Activated CD4-positive, alpha-beta T cell treated with anti-CD3 and anti-CD28 coated beads, Interleukin-2, amount 50 U/mL, for 48 hours (primary cell): ENCODE measurements around the gene VSIG4.
"Not testable (repeated sequence)": the region's sequence is repeated elsewhere in the genome, so short reads cannot be mapped to it uniquely, and the experiment has no call there.

Experiments used
- DNase-seq, 2 experiments: peaks; one replicate each; pipeline ENCODE4 v3.0.0-alpha.2; 2020

VSIG4 gene, protein sequence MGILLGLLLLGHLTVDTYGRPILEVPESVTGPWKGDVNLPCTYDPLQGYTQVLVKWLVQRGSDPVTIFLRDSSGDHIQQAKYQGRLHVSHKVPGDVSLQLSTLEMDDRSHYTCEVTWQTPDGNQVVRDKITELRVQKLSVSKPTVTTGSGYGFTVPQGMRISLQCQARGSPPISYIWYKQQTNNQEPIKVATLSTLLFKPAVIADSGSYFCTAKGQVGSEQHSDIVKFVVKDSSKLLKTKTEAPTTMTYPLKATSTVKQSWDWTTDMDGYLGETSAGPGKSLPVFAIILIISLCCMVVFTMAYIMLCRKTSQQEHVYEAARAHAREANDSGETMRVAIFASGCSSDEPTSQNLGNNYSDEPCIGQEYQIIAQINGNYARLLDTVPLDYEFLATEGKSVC

GRCh38 chrX:66039944-66040343, at the start of gene VSIG4:
VSIG4 (minus strand) TSS chrX:66040080; CDS start chrX:66039998, 82 bp downstream.
- no peak for DNase-seq

DNA sequence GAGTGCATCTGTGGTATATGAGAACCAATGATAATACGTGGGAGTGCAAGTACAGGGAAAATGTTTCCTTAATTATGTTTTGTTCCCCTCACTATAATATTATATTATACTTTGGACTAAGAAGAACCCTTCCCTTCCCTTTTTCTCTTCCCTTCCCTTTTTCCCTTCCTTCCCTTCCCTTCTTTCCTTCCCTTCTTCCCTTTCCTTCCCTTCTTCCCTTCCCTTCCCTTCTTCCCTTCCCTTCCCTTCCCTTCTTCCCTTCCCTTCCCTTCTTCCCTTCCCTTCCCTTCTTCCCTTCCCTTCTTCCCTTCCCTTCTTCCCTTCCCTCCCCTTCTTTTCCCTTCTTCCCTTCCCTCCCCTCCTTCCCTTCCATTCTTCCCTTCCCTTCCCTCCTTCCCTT, 36.9 kb upstream of the VSIG4 start:
- no peak for DNase-seq

DNA sequence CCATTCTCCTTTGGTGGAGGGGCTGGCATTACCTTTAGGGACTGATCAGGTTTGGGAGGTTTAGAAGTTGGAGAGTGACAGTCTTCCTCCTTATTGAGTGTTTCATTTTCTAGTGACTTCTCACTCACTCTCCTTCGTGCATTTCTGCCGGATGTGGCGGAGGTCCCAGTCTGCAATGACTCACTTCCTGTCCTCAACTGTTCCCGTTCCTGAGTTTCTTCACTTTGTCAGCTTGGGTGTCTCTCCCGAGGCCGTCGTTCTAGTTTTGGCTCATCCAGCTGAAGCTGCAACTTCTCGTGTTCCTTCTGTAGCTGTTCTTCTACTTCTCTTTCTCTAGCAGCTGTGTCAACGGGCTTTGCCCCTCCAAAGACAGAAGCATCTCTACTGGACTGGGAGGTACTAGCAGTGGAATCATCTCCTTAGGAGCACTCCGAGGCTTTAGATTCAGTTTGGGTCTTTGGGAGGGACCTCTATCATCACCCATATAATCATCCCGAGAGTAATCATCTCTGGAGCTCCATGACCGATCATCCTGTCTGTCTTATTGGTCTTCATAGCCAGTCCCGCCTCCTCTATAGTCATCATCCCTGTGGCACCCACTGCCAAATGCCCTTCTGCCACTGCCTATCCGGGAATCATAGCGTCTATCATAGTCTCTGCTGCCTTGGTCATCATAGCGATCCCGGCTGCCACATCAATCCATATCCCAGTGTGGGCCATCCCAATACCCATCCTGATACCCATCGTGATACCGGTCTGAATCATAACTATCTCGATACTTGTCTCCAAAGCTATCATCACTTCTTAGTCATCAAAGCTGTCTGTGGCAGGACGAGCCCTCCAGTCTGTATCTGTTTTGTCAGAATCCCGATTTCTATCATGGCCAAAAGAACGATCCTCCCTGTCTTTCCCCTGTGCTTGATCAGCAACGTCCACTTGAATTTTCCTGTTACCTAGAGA, 35.3 kb upstream of the VSIG4 start:
- peak; percentile 41 to 50 for DNase-seq

- DNase-seq: no peak
These were observed 31.2 kb upstream of the VSIG4 start for GRCh38 chrX:66071126-66071525.

DNA sequence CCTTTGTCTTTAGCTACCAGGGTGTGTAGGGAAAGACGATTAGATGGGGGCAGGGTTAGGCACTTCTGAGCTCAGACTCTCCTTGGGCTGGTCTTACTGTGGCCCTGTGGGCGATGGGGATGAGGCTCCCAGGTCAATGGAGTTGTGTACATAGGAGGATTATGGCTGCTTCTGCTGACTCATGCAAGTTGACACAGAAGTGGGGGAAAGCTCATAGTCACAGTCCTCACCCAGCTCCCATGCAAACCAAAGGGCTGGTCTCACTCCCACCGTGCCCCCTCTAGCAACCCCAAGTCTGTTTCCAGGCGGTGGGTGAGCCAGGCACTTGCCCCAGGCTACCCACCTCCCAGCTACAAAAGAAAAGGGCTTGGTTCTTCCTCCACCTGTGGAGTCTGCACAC, 24.4 kb upstream of the VSIG4 start:
- DNase-seq: no peak

DNA sequence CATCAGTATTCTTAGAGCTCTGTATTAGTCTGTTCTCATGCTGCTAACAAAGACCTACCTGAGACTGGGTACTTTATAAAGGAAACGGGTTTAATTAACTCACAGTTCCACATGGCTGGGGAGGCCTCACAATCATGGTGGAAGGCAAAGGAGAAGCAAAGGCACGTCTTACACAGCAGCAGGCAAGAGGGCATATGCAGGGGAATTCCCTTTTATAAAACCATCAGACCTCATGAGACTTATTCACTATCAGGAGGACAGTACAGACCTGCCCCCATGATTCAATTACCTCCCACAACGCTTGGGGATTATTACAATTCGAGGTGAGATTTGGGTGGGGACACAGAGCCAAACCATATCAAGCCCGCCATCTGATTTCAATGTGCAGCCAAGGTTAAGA, 17.1 kb upstream of the VSIG4 start:
- not testable (repeated sequence) for DNase-seq

- DNase-seq: no peak
These were observed 15.1 kb upstream of the VSIG4 start for GRCh38 chrX:66054978-66055377.

- no peak for DNase-seq
These were observed 13.5 kb upstream of the VSIG4 start for GRCh38 chrX:66053414-66053813.

- DNase-seq: no peak
These were observed 12.1 kb upstream of the VSIG4 start for GRCh38 chrX:66051980-66052379.

GRCh38 chrX:66050140-66050569, 10.3 kb upstream of the VSIG4 start:
- DNase-seq: no peak

- no peak for DNase-seq
These were observed 9.2 kb upstream of the VSIG4 start for GRCh38 chrX:66049056-66049455.

DNA sequence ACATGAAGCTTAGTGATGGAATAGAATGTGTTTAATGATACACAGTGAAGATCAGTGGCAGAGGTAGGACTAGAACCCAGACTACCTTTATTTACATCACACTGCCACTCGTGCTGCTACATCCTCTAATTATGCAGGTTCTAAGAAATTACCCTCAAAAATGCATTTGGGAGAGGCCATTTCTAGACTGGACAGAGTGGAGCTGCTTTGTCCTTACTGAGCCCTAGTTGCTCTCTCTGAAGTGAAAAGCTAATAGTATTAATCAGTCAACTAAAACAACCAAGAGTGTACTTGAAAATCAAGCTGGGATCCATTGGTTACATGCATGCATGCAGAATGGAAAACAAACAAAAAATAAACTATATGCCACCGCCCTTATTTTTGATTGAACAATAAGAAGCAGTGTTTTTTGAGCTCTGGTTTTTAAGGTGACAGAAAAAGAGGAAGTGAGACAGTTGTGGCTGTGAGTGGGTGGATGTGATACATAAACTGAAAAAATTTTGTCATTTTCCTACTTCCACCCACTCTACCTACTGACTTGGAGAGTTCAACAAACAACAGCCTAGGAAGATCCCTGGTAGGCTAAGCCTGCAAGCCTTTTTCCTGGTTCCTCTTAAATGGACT, 6.8 kb upstream of the VSIG4 start:
- DNase-seq: peak in 1 of 2 experiments; percentile 37

DNA sequence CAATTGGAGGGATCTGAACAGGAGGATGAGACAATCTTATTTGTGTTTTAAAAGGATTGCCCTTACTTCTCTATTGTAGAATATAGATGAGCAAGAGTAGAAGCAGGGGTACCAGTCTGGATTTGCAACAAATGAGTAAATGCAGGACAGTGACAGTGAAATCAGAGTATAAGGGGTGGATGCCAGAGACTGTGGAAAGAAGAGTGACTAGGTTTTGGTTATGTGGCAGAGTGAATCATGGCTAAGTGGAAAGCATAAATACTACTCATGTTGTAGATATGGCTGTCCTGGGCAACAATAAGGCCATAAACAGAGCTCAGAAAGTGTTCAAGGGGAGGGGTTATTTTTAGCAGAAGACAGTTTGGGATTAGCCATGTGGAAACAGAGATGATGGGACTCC, 6.0 kb upstream of the VSIG4 start:
- no peak for DNase-seq

- DNase-seq: no peak
These were observed 3.7 kb upstream of the VSIG4 start for GRCh38 chrX:66043584-66043983.

DNA sequence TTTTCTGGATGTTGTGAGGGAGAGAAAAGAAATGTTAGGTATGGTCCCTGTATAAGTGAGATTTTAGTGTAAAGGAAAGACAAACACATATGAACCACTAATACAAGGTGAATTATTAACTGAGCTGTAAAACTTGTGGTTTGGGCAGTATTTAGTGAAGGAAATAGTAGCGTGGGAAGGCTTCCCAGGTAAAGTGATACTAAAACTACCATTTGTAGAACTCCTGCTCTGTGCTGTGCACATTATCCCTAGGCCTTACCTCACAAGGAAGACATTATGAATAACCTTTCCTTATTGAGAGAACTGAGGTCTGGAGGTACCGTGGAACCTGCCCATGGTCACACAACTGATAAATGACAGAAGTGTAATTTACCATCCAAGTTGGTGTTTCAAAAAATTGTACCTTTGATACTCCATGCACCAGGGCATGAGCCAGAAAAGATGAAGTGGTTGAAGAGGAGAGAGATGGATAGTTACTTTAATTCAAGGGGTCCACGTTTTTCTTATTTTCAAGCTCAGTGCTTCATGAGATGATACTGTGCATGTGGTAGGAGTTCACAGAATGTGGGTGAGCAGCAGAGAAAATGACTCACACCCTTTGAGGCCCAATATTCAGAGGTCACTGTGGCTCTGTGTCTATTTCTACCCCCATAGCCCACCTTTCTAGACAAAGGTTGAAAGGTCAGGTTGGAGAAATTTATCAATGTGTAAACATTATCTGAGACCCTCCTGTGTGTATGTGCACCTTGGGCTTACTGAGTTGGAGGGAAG, 2.6 kb upstream of the VSIG4 start:
- DNase-seq: no peak

DNA sequence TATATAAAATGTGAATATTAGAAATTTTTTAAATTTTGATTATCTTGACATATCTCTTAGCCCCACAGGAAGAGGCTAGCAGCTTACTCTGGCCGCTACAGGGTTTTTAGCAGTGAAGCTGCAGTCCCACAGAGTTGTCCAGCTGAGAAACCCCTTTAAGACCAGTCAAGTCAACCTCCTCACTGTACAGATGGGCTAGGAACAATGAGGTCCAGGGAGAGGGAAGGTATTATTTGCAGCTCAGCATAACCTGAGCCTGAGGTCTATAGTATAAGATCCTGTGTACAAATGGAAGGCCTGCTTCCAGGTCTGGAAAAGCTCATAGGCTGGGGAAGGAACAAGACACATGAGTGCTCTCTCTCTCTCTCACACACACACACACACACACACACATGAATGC, 1.8 kb downstream of the VSIG4 start:
- no peak for DNase-seq

- DNase-seq: no peak
These were observed 3.6 kb downstream of the VSIG4 start for GRCh38 chrX:66036231-66036630.

GRCh38 chrX:66035667-66036066, 4.2 kb downstream of the VSIG4 start:
- DNase-seq: no peak

DNA sequence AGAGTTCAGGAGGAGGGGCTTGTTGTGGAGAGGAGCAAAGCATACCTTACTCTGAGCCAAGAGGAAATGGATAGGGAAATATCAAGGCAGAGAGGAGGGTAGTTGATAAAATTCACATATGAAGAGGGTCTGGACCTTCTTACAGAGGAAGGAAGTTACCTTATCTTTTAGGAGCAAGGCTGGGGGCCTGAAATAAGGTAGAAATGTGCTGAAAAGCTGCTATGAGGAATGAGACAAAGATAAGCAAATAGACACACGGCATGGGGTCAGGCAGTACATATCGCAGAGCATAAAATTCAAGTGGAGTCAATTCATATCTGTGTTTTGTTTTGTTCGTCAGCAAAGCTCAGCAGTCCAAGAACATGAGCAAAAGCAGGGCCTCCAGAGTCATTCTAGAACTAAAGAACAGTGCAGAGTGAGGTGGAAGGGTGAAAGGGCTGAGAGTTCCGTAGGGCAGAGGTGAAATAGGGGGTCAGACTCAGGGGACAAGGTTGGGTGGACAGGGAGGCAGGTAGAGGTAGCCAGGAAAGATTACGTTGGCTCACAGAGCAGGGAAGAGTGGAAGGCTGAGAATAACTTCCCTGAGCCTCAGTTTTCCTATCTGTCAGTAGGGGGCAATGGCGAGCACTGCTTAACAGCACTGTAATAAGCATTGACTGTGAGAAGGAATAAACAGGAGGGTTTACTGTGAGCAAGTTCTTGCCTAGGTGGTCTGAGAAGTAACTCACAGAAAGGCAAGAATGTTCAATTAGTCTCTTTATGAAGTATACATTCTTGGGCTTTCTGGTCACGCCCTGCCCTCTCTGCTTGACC, 9.2 kb downstream of the VSIG4 start:
- peak; percentile 17 to 33 for DNase-seq

DNA sequence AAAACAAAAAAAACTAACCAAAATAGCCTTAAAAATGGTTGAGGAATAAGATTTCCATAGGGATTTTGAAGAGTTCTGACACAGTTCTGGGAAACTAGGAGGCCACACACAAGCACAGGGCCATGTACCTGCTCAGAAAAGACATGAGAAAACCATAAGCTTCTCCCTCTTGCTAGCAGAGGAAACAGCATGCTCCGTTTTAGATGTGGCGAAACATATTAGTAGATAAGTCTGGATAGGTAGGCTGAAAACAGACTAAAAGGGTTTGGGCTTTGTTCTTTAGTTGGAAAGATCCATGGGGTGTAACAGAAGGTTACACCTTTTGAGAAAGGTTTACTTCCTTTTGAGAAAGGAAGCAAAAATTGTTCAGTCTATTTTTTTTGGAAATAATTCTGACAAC, 10.9 kb downstream of the VSIG4 start:
- DNase-seq: no peak

DNA sequence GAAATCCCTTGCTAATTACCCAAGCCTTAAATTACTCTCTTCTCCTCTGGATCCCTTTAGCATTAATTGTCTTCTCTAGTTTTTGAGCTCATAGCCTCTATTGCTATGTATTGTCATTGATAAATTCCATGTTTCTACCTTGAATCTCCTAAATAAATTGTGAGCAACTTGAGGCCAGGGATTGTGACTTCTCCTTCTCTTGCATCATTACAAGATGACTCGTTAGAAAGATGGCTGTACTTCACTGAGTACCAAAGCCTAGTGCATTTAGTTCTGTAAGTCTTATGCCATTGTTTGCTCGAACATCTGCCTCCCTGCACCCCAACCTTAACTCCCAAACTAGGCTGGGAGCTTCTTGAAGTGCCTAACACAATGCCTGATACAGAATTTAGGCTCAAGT, 15.3 kb downstream of the VSIG4 start:
- DNase-seq: no peak

DNA sequence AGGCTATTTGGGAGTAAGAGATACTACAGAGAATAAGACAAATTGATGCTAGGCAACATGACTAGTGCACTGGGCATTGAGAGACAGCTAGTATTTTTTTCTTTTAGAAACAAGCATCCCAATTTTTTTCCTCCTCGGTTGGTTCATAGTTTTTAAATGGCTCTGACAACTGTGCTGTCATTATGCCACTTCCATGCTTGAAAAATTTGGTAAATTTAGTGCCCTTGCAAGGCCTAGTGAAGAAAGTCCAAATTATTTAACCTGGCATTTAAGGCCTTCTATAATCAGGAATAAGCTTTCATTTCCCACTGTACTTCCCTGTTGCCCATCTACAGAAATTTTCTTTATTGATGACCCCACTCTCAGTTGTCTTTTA, 15.8 kb downstream of the VSIG4 start:
- DNase-seq: no peak
